PC-3 (cell line): ENCODE measurements around the gene KIR3DL2. TPM values are rescaled to one million over a fixed set of nuclear protein-coding genes. Genes with fewer than 3 reads are reported as not detected.

Experiments used
- total RNA-seq: library from RNA; depleted of rRNA; stranded (reverse); fragments of >200 nt; gene quantifications from 2 replicates; pipeline ENCODE4 v1.2.3, GENCODE V29; 2014; rRNA removed

KIR3DL2 gene
- total RNA-seq, 1 experiment from 2014 or later, result not detected

Other genes with a start within 250 kb of the KIR3DL2 start
- gene LILRB1, start 220.0 kb upstream of the KIR3DL2 start, total RNA-seq, result not detected in 2 replicates
- not detected in 2 replicates for gene LILRB4, start 187.5 kb upstream of the KIR3DL2 start, total RNA-seq
- not detected in 2 replicates for gene KIR3DL3, start 126.0 kb upstream of the KIR3DL2 start, total RNA-seq
- gene KIR2DL3, start 111.9 kb upstream of the KIR3DL2 start, total RNA-seq, result not detected in 2 replicates
- not detected in 2 replicates for gene KIR2DL1, start 80.7 kb upstream of the KIR3DL2 start, total RNA-seq
- not detected in 2 replicates for gene KIR2DL4, start 46.8 kb upstream of the KIR3DL2 start, total RNA-seq
- not detected in 2 replicates for gene KIR3DL1, start 34.0 kb upstream of the KIR3DL2 start, total RNA-seq
- not detected in 2 replicates for gene KIR2DS4, start 17.8 kb upstream of the KIR3DL2 start, total RNA-seq
- not detected in 2 replicates for gene FCAR, start 23.8 kb downstream of the KIR3DL2 start, total RNA-seq
- gene NCR1, start 55.7 kb downstream of the KIR3DL2 start, total RNA-seq, result not detected in 2 replicates
- gene NLRP7, start 97.1 kb downstream of the KIR3DL2 start, total RNA-seq, result not detected in 2 replicates
- not detected in 2 replicates for gene NLRP2, start 115.9 kb downstream of the KIR3DL2 start, total RNA-seq
- gene GP6, start 187.8 kb downstream of the KIR3DL2 start, total RNA-seq, result 0.58 TPM in 1 of 2 replicates, not detected in the other
- 80.4 and 85.7 TPM in 2 replicates for gene RDH13, start 212.7 kb downstream of the KIR3DL2 start, total RNA-seq
- gene EPS8L1, start 225.4 kb downstream of the KIR3DL2 start, total RNA-seq, result 75.3 and 75.8 TPM in 2 replicates